Ishikawa (cell line): ENCODE results near the gene AGK.

ENCODE experiments used
- EGR1 ChIP-seq: IDR thresholded peaks from 2 replicates; pipeline ENCODE4 v1.6.1; 2012
- EP300 ChIP-seq: IDR thresholded peaks from 2 replicates; pipeline ENCODE4 v1.6.1; 2012; ENCODE audit warnings: borderline replicate concordance
- MAX ChIP-seq: IDR thresholded peaks from 2 replicates; pipeline ENCODE4 v1.6.1; 2012
- YY1 ChIP-seq: IDR thresholded peaks from 2 replicates; pipeline ENCODE4 v1.6.1; 2012; ENCODE audit warnings: low read depth
- ZBTB7A ChIP-seq: IDR thresholded peaks from 2 replicates; pipeline ENCODE4 v1.6.1; 2012; ENCODE audit warnings: low read depth

GRCh38 chr7:141702047-141702567, 150.9 kb downstream of the AGK start, which contains the start of gene DENND11:
- TF ChIP-seq MAX (no peak), ZBTB7A (no peak), EP300 (no peak), YY1 (no peak), EGR1 (no peak)
